GM23248 (cell line): Measurements from ENCODE around the gene GIMD1.

ENCODE experiments used
- EZH2 ChIP-seq: fragments of 200-600 bp; sonication (generic); IDR thresholded peaks from 2 replicates; pipeline ENCODE4 v1.6.1; 2018; ENCODE audit warnings: antibody characterized with exemption, mild to moderate bottlenecking; ENCODE audit not compliant: insufficient read depth, poor library complexity, severe bottlenecking
- EZH2phosphoT487 ChIP-seq: fragments of 200-600 bp; sonication (generic); IDR thresholded peaks from 2 replicates; pipeline ENCODE4 v1.6.1; 2018; ENCODE audit warnings: antibody characterized with exemption, moderate library complexity, mild to moderate bottlenecking, low read depth; ENCODE audit not compliant: insufficient read depth

- TF ChIP-seq EZH2 (no peak), EZH2phosphoT487 (no peak)
Measured at GRCh38 chr4:106314960-106315359, 53.6 kb downstream of the GIMD1 start.
